Lower leg skin (tissue), 4 donors: ENCODE results near the gene SLC35B4. TPM values are rescaled to one million over a fixed set of nuclear protein-coding genes. Genes with fewer than 3 reads are reported as not detected.

Experiments
- DNase-seq, 2 donors: peaks; one replicate each; pipeline ENCODE4 v3.0.0-alpha.2; 2019; ENCODE audit warnings: low spot score in 2 of 2
- H3K4me3 ChIP-seq: fragments of 200-600 bp; sonication (generic); 2 replicates; pipeline ENCODE4 v1.5.1; 2017; ENCODE audit warnings: mild to moderate bottlenecking, low read depth; ENCODE audit not compliant: poor library complexity, severe bottlenecking
- POLR2A ChIP-seq, 2 donors: fragments of 450-650 bp; IDR thresholded peaks; one replicate each; pipeline ENCODE4 v1.6.1; 2016 to 2017; ENCODE audit warnings: antibody characterized with exemption in 2 of 2, mild to moderate bottlenecking in 1 of 2, moderate library complexity in 1 of 2
- WGBS, 2 donors: methylation state at CpG; one replicate each; pipeline ENCODE4 v1.1.5; 2018; 5-methylcytosine and 5-hydroxymethylcytosine counted together
- intact Hi-C: fragments of 100-400 bp; cut with DNase I; formaldehyde crosslinking; loops from one replicate; pipeline ENCODE4 v1.15.0; 2023; ENCODE audit warnings: low total_unique reads
- total RNA-seq, 4 donors: library from RNA; depleted of rRNA; stranded (reverse); fragments of >200 nt; gene quantifications; one replicate each; pipeline ENCODE4 v1.1.0, GENCODE V29; 2016
- TF ChIP-seq, protein P1 (sequence below), 3 donors: fragments of 450-650 bp; IDR thresholded peaks; one replicate each; pipeline ENCODE4 v1.5.1; 2016; ENCODE audit warnings: antibody characterized with exemption in 3 of 3, mild to moderate bottlenecking in 3 of 3, moderate library complexity in 2 of 3

SLC35B4 gene
- total RNA-seq, 4 donors from 2014 or later = 2.1 to 5.8 (median 2.9) TPM

DNA sequence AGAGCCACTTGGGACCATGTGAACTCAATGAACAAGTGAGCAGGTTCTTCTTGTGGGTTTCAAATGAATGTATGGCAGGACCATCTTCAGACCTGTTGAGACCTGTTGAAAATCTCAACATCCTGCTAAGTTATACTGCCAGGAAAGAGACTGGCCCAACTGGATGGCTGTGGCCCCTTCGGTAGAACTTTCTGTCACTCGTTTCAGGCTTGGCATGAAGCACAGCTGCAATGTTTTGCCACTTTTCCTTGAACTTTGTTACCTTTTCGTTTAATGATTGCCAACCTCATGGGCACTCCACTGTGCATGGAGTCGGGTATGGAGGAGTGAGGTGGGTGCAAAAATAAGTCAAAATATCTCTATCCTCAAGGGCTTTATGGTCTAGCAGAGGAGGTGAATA lies 36.7 kb upstream of the SLC35B4 start:
- TF ChIP-seq POLR2A (IDR thresholded peaks at IDR 0.05) = no peak
- TF ChIP-seq, protein P1, sequence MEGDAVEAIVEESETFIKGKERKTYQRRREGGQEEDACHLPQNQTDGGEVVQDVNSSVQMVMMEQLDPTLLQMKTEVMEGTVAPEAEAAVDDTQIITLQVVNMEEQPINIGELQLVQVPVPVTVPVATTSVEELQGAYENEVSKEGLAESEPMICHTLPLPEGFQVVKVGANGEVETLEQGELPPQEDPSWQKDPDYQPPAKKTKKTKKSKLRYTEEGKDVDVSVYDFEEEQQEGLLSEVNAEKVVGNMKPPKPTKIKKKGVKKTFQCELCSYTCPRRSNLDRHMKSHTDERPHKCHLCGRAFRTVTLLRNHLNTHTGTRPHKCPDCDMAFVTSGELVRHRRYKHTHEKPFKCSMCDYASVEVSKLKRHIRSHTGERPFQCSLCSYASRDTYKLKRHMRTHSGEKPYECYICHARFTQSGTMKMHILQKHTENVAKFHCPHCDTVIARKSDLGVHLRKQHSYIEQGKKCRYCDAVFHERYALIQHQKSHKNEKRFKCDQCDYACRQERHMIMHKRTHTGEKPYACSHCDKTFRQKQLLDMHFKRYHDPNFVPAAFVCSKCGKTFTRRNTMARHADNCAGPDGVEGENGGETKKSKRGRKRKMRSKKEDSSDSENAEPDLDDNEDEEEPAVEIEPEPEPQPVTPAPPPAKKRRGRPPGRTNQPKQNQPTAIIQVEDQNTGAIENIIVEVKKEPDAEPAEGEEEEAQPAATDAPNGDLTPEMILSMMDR (IDR thresholded peaks at IDR 0.05) = no peak
- no peak overlapping the region for H3K4me3 ChIP-seq
- WGBS, 2 donors = 57 to 61% methylated on average over 4 of the region's 4 CpGs
- DNase-seq = no peak
- intact Hi-C loops = no loop called here

DNA sequence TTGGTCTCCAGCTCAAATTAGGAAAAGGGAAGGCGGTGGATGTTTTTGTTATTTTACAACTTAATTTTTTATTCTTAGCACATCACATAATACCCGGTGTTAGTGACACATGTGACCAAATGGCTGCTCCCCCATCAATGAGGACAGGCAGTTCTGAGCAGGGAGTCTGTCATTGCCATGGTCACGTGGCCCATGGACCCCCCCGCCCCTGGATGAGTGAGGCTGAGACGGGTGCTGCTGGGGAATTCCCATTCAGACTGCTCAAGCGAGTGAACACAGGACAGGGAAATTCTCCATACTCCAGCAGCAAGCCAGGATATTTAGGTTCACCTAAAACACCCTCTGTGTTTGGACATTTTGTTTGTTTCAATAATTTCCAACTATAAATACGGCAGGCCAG lies 34.7 kb upstream of the SLC35B4 start:
- no peak overlapping the region for H3K4me3 ChIP-seq
- 39 to 44% methylated on average over 7 of the region's 7 CpGs for WGBS, 2 donors
- no peak for DNase-seq
- TF ChIP-seq POLR2A (IDR thresholded peaks at IDR 0.05) = no peak
- TF ChIP-seq, protein P1 (IDR thresholded peaks at IDR 0.05) = no peak
- intact Hi-C loops = no loop called here

DNA sequence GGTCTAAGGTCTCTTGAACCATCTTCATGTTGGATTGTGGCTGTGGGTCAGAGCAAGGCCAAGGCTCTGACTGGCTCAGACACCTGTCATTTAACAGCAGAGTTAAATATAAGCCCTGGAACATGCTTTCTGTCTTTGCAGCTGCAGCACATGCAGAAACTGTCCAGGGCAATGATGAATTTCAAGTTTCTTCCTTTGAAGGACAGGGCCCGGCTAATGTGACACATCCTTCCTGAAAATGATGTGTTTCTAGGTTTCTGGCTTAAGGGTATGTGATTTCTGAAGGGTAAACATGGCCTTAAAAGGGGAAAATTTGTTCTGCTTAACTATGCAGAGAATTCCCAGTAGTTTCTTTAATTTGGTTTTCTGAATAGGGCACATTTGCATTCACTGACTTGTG lies 34.0 kb upstream of the SLC35B4 start:
- WGBS, 2 donors = 41 to 52% methylated on average over 1 of the region's 1 CpG
- intact Hi-C loops = no loop called here

DNA sequence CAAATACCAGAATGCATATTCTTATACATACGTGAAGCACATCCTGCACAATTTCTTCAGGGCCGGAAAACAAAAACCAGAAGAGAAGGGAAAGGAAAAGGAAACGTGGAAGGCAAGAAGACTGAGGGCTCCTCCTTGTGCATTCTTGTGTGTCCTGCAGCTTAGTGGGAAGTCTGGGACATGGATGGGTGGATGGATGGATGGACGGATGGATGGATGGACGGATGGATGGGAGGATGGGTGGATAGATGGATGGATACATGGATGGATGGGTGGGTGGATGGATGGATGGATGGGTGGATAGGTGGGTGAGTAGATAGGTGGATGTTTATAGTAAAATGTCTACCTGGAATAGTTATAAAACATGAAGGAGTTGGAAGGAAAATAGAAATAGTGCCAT lies 30.8 kb upstream of the SLC35B4 start:
- TF ChIP-seq, protein P1 (IDR thresholded peaks at IDR 0.05) = no peak
- no peak for TF ChIP-seq POLR2A (IDR thresholded peaks at IDR 0.05)
- no peak overlapping the region for H3K4me3 ChIP-seq
- DNase-seq = no peak
- intact Hi-C loops = loop anchor here (10.0 kb wide), 1 partner anchor 1253 kb away; no protein-coding TSS in a partner anchor
- 74 to 75% methylated on average over 5 of the region's 5 CpGs for WGBS, 2 donors

More for the DNA sequence above, 34.0 kb upstream of the SLC35B4 start:
- no peak for DNase-seq
- no peak overlapping the region for H3K4me3 ChIP-seq
- no peak for TF ChIP-seq POLR2A (IDR thresholded peaks at IDR 0.05)
- TF ChIP-seq, protein P1 (IDR thresholded peaks at IDR 0.05) = no peak

DNA sequence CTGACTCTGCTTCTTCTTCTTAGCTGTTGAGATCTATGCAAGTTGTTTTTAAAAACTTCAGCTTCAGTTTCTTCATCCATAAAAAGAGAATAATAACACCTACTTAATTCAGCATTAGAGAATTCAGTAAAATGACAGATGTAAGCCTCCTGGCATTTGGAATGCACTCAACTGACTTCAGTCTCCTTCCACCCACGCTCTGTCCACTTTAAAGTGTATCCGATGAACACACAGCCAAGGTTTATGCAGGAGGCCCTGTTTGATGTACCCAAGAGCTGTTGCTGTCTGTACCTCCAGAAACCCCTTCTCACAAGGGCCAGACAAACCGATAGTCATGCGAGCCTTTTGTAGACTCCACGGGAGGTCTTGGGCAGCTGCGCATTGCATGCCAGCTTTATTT lies 27.1 kb upstream of the SLC35B4 start:
- TF ChIP-seq, protein P1 (IDR thresholded peaks at IDR 0.05) = no peak
- no peak for TF ChIP-seq POLR2A (IDR thresholded peaks at IDR 0.05)
- intact Hi-C loops = loop anchor here (10.0 kb wide), 1 partner anchor 1249 kb away; no protein-coding TSS in a partner anchor
- 55 to 73% methylated on average over 6 of the region's 6 CpGs for WGBS, 2 donors
- H3K4me3 ChIP-seq = no peak overlapping the region
- DNase-seq = no peak

DNA sequence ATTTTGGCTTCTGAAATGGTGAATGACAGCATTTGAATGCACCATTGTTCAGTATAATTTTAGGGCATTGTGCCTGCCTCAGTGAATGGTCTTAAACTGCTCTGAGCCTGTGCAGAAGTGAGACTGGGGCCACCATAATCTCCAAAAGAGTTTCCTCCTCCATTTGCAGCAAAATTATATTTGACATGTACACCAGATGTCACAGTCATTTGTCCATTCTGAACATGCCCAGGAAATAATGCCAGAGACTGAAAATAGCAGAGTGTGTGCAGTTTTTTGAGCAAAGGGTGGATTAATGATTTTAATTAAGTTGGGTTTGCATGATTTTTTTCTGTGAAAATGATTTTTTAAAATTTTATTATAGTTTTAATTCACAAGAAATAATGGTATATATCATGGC lies 26.4 kb upstream of the SLC35B4 start:
- DNase-seq = no peak
- H3K4me3 ChIP-seq = no peak overlapping the region
- TF ChIP-seq, protein P1 (IDR thresholded peaks at IDR 0.05) = no peak
- intact Hi-C loops = loop anchor here (10.0 kb wide), 1 partner anchor 1248 kb away; no protein-coding TSS in a partner anchor
